HG03565 (cell line): ENCODE results near the gene ERMN.
"Not testable (repeated sequence)": the region's sequence is repeated elsewhere in the genome, so short reads cannot be mapped to it uniquely, and the experiment has no call there.

Experiments used
- ATAC-seq: cut with Tn5 transposase; IDR thresholded peaks from one replicate; pipeline ENCODE4 v1.9.1; 2021; ENCODE audit warnings: mild to moderate bottlenecking, moderate library complexity; ENCODE audit not compliant: unreplicated experiment

ERMN gene

GRCh38 chr2:157301307-157301706 lies 24.3 kb downstream of the ERMN start:
- no peak for ATAC-seq

GRCh38 chr2:157296958-157297357 lies 28.7 kb downstream of the ERMN start:
- no peak for ATAC-seq

- ATAC-seq, result no peak
These were observed 29.1 kb downstream of the ERMN start for GRCh38 chr2:157296490-157296889.

GRCh38 chr2:157292853-157293252 lies 32.8 kb downstream of the ERMN start:
- no peak for ATAC-seq

- no peak for ATAC-seq
These were observed 34.6 kb downstream of the ERMN start for GRCh38 chr2:157291018-157291417.

- ATAC-seq, result no peak
These were observed 35.1 kb downstream of the ERMN start for GRCh38 chr2:157290525-157290924.

- ATAC-seq, result no peak
These were observed 38.5 kb downstream of the ERMN start for GRCh38 chr2:157287160-157287559.

GRCh38 chr2:157283468-157283867 lies 42.2 kb downstream of the ERMN start:
- ATAC-seq, result no peak

GRCh38 chr2:157281316-157281715 lies 44.3 kb downstream of the ERMN start:
- no peak for ATAC-seq

- not testable (repeated sequence) for ATAC-seq
These were observed 46.3 kb downstream of the ERMN start for GRCh38 chr2:157279311-157279710.

GRCh38 chr2:157271590-157272203 lies 53.9 kb downstream of the ERMN start:
- no peak for ATAC-seq

- no peak for ATAC-seq
These were observed 55.7 kb downstream of the ERMN start for GRCh38 chr2:157269922-157270321.

- ATAC-seq, result no peak
These were observed 56.6 kb downstream of the ERMN start for GRCh38 chr2:157269060-157269459.
